ENCODE data around the gene C19orf12. TPM values are rescaled to one million over a fixed set of nuclear protein-coding genes. Genes with fewer than 3 reads are reported as not detected.

Gene C19orf12
- total RNA-seq, 3 donors from 2014 or later (not counting 1 experiment from before 2014, with no cell fraction given) = 33.1 to 52.6 (median 47.5) TPM

DNA sequence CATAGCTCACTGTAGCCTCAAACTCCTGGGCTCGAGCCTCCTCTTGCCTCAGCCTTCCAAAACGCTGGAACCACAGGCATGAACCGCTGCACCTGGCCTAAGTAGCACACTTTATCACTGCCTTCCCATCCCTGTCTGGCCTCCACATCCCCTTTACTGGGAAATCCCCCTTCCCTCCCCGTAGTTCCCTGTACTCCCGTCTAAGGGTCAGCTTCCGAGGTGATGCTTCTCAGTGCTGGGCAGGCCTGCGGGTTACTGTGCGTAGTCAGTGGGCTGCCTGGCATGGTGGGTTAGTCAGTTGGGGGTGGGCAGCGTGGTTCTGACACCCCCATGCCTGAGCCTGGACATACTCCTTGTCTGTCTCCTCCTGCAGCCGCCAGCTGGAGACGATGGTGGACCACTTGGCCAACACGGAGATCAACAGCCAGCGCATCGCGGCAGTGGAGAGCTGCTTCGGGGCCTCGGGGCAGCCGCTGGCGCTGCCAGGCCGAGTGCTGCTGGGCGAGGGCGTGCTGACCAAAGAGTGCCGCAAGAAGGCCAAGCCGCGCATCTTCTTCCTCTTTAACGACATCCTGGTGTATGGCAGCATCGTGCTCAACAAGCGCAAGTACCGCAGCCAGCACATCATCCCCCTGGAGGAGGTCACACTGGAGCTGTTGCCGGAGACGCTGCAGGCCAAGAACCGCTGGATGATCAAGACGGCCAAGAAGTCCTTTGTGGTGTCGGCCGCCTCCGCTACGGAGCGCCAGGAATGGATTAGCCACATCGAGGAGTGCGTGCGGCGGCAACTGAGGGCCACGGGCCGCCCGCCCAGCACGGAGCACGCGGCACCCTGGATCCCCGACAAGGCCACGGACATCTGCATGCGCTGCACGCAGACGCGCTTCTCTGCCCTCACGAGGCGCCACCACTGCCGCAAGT is 41.4 kb downstream of the C19orf12 start:
- Mint-ChIP-seq H3K4me3 (peak overlapping the region; percentile 91), H3K27ac (peak overlapping the region; percentile 94 to 98), H3K4me1 (peaks cover 73 to 81% of the 10 kb centered on the region in 2 donors), H3K9me3 (no peaks in the 10 kb centered on the region), H3K27me3 (ENCODE audit: low read depth in 2 of 2) (no peaks in the 10 kb centered on the region), H3K36me3 (no peaks in the 10 kb centered on the region)
- ATAC-seq (peak in 1 of 3 donors; percentile 1), DNase-seq (peak in 1 of 2 donors; percentile 22)
- H3K36me3 ChIP-seq (ENCODE audit: control insufficient read depth, insufficient read depth, low read length) = peaks cover 47% of the 10 kb centered on the region
- 73% methylated on average over 57 of the region's 57 CpGs for WGBS (ENCODE audit: insufficient coverage)
- H3K27ac ChIP-seq (ENCODE audit: low read length) = peak overlapping the region; percentile 96
- peaks cover 100% of the 10 kb centered on the region for H3K4me1 ChIP-seq (ENCODE audit: control insufficient read depth, insufficient read depth, low read length)
- H3K4me3 ChIP-seq (ENCODE audit: low read length) = peak overlapping the region; percentile 6
- no peaks in the 10 kb centered on the region for H3K27me3 ChIP-seq (ENCODE audit: control insufficient read depth, insufficient read depth, low read length)
- H3K9me3 ChIP-seq (ENCODE audit: control insufficient read depth, insufficient read depth, low read length) = no peaks in the 10 kb centered on the region
- TF ChIP-seq, protein P1, sequence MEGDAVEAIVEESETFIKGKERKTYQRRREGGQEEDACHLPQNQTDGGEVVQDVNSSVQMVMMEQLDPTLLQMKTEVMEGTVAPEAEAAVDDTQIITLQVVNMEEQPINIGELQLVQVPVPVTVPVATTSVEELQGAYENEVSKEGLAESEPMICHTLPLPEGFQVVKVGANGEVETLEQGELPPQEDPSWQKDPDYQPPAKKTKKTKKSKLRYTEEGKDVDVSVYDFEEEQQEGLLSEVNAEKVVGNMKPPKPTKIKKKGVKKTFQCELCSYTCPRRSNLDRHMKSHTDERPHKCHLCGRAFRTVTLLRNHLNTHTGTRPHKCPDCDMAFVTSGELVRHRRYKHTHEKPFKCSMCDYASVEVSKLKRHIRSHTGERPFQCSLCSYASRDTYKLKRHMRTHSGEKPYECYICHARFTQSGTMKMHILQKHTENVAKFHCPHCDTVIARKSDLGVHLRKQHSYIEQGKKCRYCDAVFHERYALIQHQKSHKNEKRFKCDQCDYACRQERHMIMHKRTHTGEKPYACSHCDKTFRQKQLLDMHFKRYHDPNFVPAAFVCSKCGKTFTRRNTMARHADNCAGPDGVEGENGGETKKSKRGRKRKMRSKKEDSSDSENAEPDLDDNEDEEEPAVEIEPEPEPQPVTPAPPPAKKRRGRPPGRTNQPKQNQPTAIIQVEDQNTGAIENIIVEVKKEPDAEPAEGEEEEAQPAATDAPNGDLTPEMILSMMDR (IDR thresholded peaks at IDR 0.05) = no peak
- intact Hi-C loops (cut with micrococcal nuclease) = loop anchor here (1.0 to 2.0 kb wide), 3 partner anchors 8 to 67 kb away; partner anchors contain the start of genes PLEKHF1 and POP4

DNA sequence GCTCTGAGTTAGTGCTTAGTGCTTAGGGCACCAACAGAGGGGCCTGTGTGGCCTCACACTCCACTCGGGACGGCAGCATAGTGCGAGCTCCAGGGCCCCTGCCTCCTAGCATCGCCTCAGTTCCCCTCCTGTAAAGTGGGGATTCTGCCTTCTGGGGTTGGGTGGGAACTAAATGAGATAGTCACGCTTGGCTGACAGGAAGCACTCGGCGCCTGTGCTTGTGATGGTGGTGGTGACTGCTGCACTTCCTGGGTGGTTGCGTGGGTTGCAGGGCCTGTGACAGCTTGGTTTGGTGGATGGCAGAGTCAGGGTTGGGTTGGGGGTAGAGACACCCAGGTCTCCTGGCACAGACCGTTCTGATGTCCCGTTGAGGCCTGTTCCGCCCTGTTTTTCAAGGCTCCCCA is 42.1 kb downstream of the C19orf12 start:
- Mint-ChIP-seq H3K27ac (peak overlapping the region; percentile 94 to 98), H3K4me1 (peaks cover 75 to 83% of the 10 kb centered on the region in 2 donors), H3K36me3 (no peaks in the 10 kb centered on the region), H3K27me3 (ENCODE audit: low read depth in 2 of 2) (no peaks in the 10 kb centered on the region), H3K9me3 (no peaks in the 10 kb centered on the region), H3K4me3 (peak overlapping the region; percentile 91)
- intact Hi-C loops (cut with micrococcal nuclease) = loop anchor here (1.0 to 2.0 kb wide), 3 partner anchors 8 to 67 kb away; partner anchors contain the start of genes PLEKHF1 and POP4
- TF ChIP-seq, protein P1 (IDR thresholded peaks at IDR 0.05) = no peak
- Histone ChIP-seq H3K27me3 (ENCODE audit: control insufficient read depth, insufficient read depth, low read length) (no peaks in the 10 kb centered on the region), H3K4me1 (ENCODE audit: control insufficient read depth, insufficient read depth, low read length) (peaks cover 100% of the 10 kb centered on the region), H3K27ac (ENCODE audit: low read length) (peak overlapping the region; percentile 96), H3K36me3 (ENCODE audit: control insufficient read depth, insufficient read depth, low read length) (peaks cover 40% of the 10 kb centered on the region), H3K4me3 (ENCODE audit: low read length) (peak overlapping the region; percentile 11), H3K9me3 (ENCODE audit: control insufficient read depth, insufficient read depth, low read length) (no peaks in the 10 kb centered on the region)
- ATAC-seq (peak; percentile 67 to 83 (median 80)), DNase-seq (peak; percentile 83 to 95)
- 15% methylated on average over 11 of the region's 11 CpGs for WGBS (ENCODE audit: insufficient coverage)

DNA sequence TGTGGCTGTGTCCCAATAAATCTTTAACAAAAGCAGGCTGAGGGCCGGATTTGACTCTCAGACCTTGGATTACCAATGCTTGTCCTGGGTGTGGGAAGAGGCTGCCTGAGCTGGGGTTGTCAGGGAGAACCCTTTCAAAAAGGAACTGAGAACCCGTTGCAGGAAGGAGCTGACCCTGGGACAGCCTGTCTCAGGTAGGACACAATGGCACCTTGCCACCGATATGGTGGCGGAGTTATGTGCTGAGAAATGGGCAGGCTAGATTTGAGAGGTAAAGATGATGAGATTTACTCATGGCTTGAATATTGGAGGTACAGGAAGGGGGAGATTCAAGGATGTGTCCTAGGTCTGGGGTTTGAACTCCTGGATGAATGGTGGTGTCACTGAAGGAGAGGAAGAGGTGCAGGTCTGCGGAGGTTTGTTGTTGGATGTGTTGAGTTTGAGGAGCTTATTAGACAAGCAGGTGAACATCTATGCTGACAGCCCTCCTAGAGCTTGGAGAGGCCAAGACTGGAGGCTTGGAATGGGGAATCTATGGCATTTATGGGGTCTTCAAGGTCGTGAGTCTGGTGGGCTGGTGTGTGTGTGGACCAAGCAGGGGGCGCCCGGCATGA is 42.6 kb downstream of the C19orf12 start:
- Histone ChIP-seq H3K4me3 (ENCODE audit: low read length) (peak overlapping the region; percentile 11), H3K4me1 (ENCODE audit: control insufficient read depth, insufficient read depth, low read length) (peaks cover 100% of the 10 kb centered on the region), H3K27ac (ENCODE audit: low read length) (peak overlapping the region; percentile 96), H3K27me3 (ENCODE audit: control insufficient read depth, insufficient read depth, low read length) (no peaks in the 10 kb centered on the region), H3K36me3 (ENCODE audit: control insufficient read depth, insufficient read depth, low read length) (peaks cover 37% of the 10 kb centered on the region), H3K9me3 (ENCODE audit: control insufficient read depth, insufficient read depth, low read length) (no peaks in the 10 kb centered on the region)
- DNase-seq (peak in 1 of 2 donors; percentile 51), ATAC-seq (no peak)
- Mint-ChIP-seq H3K9me3 (no peaks in the 10 kb centered on the region), H3K27me3 (ENCODE audit: low read depth in 2 of 2) (no peaks in the 10 kb centered on the region), H3K4me3 (peak overlapping the region; percentile 91), H3K4me1 (peaks cover 75 to 85% of the 10 kb centered on the region in 2 donors), H3K36me3 (no peaks in the 10 kb centered on the region), H3K27ac (peak overlapping the region; percentile 94 to 98)
- intact Hi-C loops (cut with micrococcal nuclease) = loop anchor here (2.0 kb wide), 1 partner anchor 40 kb away; no protein-coding TSS in a partner anchor
- 58% methylated on average over 8 of the region's 8 CpGs for WGBS (ENCODE audit: insufficient coverage)
- TF ChIP-seq, protein P1 (IDR thresholded peaks at IDR 0.05) = no peak
